ENCODE measurements around the gene MSH6.

DNA sequence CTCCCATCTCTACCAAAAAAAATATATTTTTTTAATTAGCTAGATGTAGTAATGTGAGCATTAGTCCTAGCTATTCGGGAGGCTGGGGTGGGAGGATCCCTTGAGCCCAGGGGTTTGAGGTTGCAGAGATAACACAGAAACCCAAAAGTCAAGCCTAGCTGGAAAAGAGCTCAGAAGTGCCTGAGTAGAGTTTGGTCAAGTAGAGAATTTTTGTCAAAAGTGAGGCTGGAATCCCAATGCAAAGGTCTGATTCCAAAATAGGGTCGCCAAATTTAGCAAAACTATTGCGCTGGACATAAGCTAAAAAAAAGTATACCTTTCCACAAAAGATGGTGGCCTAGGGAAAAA is 15.5 kb upstream of the MSH6 start:
- no peak for TF ChIP-seq POLR2A (IDR thresholded peaks at IDR 0.05)
- TF ChIP-seq, protein P1, sequence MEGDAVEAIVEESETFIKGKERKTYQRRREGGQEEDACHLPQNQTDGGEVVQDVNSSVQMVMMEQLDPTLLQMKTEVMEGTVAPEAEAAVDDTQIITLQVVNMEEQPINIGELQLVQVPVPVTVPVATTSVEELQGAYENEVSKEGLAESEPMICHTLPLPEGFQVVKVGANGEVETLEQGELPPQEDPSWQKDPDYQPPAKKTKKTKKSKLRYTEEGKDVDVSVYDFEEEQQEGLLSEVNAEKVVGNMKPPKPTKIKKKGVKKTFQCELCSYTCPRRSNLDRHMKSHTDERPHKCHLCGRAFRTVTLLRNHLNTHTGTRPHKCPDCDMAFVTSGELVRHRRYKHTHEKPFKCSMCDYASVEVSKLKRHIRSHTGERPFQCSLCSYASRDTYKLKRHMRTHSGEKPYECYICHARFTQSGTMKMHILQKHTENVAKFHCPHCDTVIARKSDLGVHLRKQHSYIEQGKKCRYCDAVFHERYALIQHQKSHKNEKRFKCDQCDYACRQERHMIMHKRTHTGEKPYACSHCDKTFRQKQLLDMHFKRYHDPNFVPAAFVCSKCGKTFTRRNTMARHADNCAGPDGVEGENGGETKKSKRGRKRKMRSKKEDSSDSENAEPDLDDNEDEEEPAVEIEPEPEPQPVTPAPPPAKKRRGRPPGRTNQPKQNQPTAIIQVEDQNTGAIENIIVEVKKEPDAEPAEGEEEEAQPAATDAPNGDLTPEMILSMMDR (IDR thresholded peaks at IDR 0.05), result no peak

All from adrenal gland (tissue), 5 donors.